ENCODE data around the gene SDK1.
A peak's percentile ranks its signal among the peaks of the same experiment; 100 is the strongest.

The SDK1 gene

GRCh38 chr7:4151926-4152549 is 851.0 kb downstream of the SDK1 start:
- Histone ChIP-seq H3K27me3 (ENCODE audit: control insufficient read depth in 3 of 3, insufficient read depth in 3 of 3, low read depth in 1 of 3, low read length in 3 of 3) (no peaks in the 10 kb centered on the region), H4K91ac (ENCODE audit: low read depth, low read length, poor library complexity) (no peak overlapping the region), H2BK15ac (ENCODE audit: low read length) (no peak overlapping the region), H3K14ac (ENCODE audit: low read length) (no peak overlapping the region), H3K36me3 (replicated peaks in 1 of 2; ENCODE audit: control insufficient read depth in 2 of 2, insufficient read depth in 2 of 2, low read length in 2 of 2) (no peaks in the 10 kb centered on the region), H2BK120ac (ENCODE audit: low read depth, low read length) (no peak overlapping the region), H3K9ac (ENCODE audit: low read depth, low read length, poor library complexity) (no peak overlapping the region), H2BK5ac (ENCODE audit: low read length) (no peak overlapping the region), H4K8ac (ENCODE audit: low read depth, low read length) (no peak overlapping the region), H3K23ac (ENCODE audit: low read depth, low read length, poor library complexity) (no peak overlapping the region), H2BK12ac (ENCODE audit: low read length) (no peak overlapping the region), H3K4me3 (ENCODE audit: low read length in 2 of 2) (no peak overlapping the region), H3K4me2 (ENCODE audit: insufficient read depth, low read length, poor library complexity, severe bottlenecking) (no peak overlapping the region), H2AFZ (ENCODE audit: low read length) (no peak overlapping the region), H3K9me3 (replicated peaks in 1 of 2; ENCODE audit: control insufficient read depth in 2 of 2, insufficient read depth in 1 of 2, low read depth in 1 of 2, low read length in 2 of 2) (no peaks in the 10 kb centered on the region), H3K79me1 (ENCODE audit: low read depth, low read length) (no peaks in the 10 kb centered on the region), H3K18ac (ENCODE audit: low read length) (no peak overlapping the region), H3K4ac (ENCODE audit: low read length) (no peak overlapping the region), H3K4me1 (ENCODE audit: control insufficient read depth in 2 of 2, insufficient read depth in 1 of 2, low read depth in 1 of 2, low read length in 2 of 2) (peaks cover 2 to 4% of the 10 kb centered on the region in 2 donors), H2AK5ac (ENCODE audit: low read depth, low read length) (no peak overlapping the region), H3K27ac (replicated peaks; ENCODE audit: low read length) (no peak overlapping the region)
- DNase-seq (ENCODE audit: low spot score) = no peak
- WGBS, 2 donors (ENCODE audit: extremely low coverage in 2 of 2, insufficient read length in 2 of 2, insufficient replicate concordance in 1 of 2) = no CpG with 5 or more reads among the region's 13 CpGs

GRCh38 chr7:4154882-4155535 is 854.0 kb downstream of the SDK1 start:
- no peak overlapping the region for H3K4ac ChIP-seq (ENCODE audit: low read length)
- peak overlapping the region; percentile 42 for H3K14ac ChIP-seq (ENCODE audit: low read length)
- no peaks in the 10 kb centered on the region for H3K9me3 ChIP-seq (replicated peaks in 1 of 2; ENCODE audit: control insufficient read depth in 2 of 2, insufficient read depth in 1 of 2, low read depth in 1 of 2, low read length in 2 of 2)
- no peak overlapping the region for H3K27ac ChIP-seq (replicated peaks; ENCODE audit: low read length)
- H3K27me3 ChIP-seq (ENCODE audit: control insufficient read depth in 3 of 3, insufficient read depth in 3 of 3, low read depth in 1 of 3, low read length in 3 of 3) = no peaks in the 10 kb centered on the region
- no peak overlapping the region for H2BK5ac ChIP-seq (ENCODE audit: low read length)
- no peak overlapping the region for H3K9ac ChIP-seq (ENCODE audit: low read depth, low read length, poor library complexity)
- no peak overlapping the region for H4K8ac ChIP-seq (ENCODE audit: low read depth, low read length)
- H4K91ac ChIP-seq (ENCODE audit: low read depth, low read length, poor library complexity) = no peak overlapping the region
- H3K4me2 ChIP-seq (ENCODE audit: insufficient read depth, low read length, poor library complexity, severe bottlenecking) = no peak overlapping the region
- H3K36me3 ChIP-seq (replicated peaks in 1 of 2; ENCODE audit: control insufficient read depth in 2 of 2, insufficient read depth in 2 of 2, low read length in 2 of 2) = no peaks in the 10 kb centered on the region
- H2AK5ac ChIP-seq (ENCODE audit: low read depth, low read length) = no peak overlapping the region
- H2AFZ ChIP-seq (ENCODE audit: low read length) = no peak overlapping the region
- no peak for DNase-seq (ENCODE audit: low spot score)
- no CpG with 5 or more reads among the region's 12 CpGs for WGBS, 2 donors (ENCODE audit: extremely low coverage in 2 of 2, insufficient read length in 2 of 2, insufficient replicate concordance in 1 of 2)
- peak overlapping the region; percentile 6 for H2BK15ac ChIP-seq (ENCODE audit: low read length)
- H2BK120ac ChIP-seq (ENCODE audit: low read depth, low read length) = no peak overlapping the region
- H3K79me1 ChIP-seq (ENCODE audit: low read depth, low read length) = no peaks in the 10 kb centered on the region
- no peak overlapping the region for H3K4me3 ChIP-seq (ENCODE audit: low read length in 2 of 2)
- H3K4me1 ChIP-seq (ENCODE audit: control insufficient read depth in 2 of 2, insufficient read depth in 1 of 2, low read depth in 1 of 2, low read length in 2 of 2) = peaks cover 0 to 3% of the 10 kb centered on the region in 2 donors
- H3K18ac ChIP-seq (ENCODE audit: low read length) = no peak overlapping the region
- H3K23ac ChIP-seq (ENCODE audit: low read depth, low read length, poor library complexity) = peak overlapping the region; percentile 6
- H2BK12ac ChIP-seq (ENCODE audit: low read length) = no peak overlapping the region

- no peak overlapping the region for H3K4me3 ChIP-seq (ENCODE audit: low read length in 2 of 2)
- no peak overlapping the region for H3K14ac ChIP-seq (ENCODE audit: low read length)
- H3K27ac ChIP-seq (replicated peaks; ENCODE audit: low read length) = no peak overlapping the region
- H4K91ac ChIP-seq (ENCODE audit: low read depth, low read length, poor library complexity) = peak overlapping the region; percentile 5
- H2BK5ac ChIP-seq (ENCODE audit: low read length) = no peak overlapping the region
- H3K4me2 ChIP-seq (ENCODE audit: insufficient read depth, low read length, poor library complexity, severe bottlenecking) = no peak overlapping the region
- no peak overlapping the region for H2AFZ ChIP-seq (ENCODE audit: low read length)
- no peak for DNase-seq (ENCODE audit: low spot score)
- WGBS, 2 donors (ENCODE audit: extremely low coverage in 2 of 2, insufficient read length in 2 of 2, insufficient replicate concordance in 1 of 2) = no CpG with 5 or more reads among the region's 5 CpGs
- H3K23ac ChIP-seq (ENCODE audit: low read depth, low read length, poor library complexity) = no peak overlapping the region
- no peak overlapping the region for H3K18ac ChIP-seq (ENCODE audit: low read length)
- no peak overlapping the region for H2BK15ac ChIP-seq (ENCODE audit: low read length)
- H3K9ac ChIP-seq (ENCODE audit: low read depth, low read length, poor library complexity) = no peak overlapping the region
- no peak overlapping the region for H2BK120ac ChIP-seq (ENCODE audit: low read depth, low read length)
- H3K9me3 ChIP-seq (replicated peaks in 1 of 2; ENCODE audit: control insufficient read depth in 2 of 2, insufficient read depth in 1 of 2, low read depth in 1 of 2, low read length in 2 of 2) = peaks cover 0 to 6% of the 10 kb centered on the region in 2 donors
- H3K36me3 ChIP-seq (replicated peaks in 1 of 2; ENCODE audit: control insufficient read depth in 2 of 2, insufficient read depth in 2 of 2, low read length in 2 of 2) = no peaks in the 10 kb centered on the region
- no peaks in the 10 kb centered on the region for H3K79me1 ChIP-seq (ENCODE audit: low read depth, low read length)
- no peak overlapping the region for H2BK12ac ChIP-seq (ENCODE audit: low read length)
- no peaks in the 10 kb centered on the region for H3K27me3 ChIP-seq (ENCODE audit: control insufficient read depth in 3 of 3, insufficient read depth in 3 of 3, low read depth in 1 of 3, low read length in 3 of 3)
- no peak overlapping the region for H3K4ac ChIP-seq (ENCODE audit: low read length)
- peaks cover 0 to 11% of the 10 kb centered on the region in 2 donors for H3K4me1 ChIP-seq (ENCODE audit: control insufficient read depth in 2 of 2, insufficient read depth in 1 of 2, low read depth in 1 of 2, low read length in 2 of 2)
- no peak overlapping the region for H4K8ac ChIP-seq (ENCODE audit: low read depth, low read length)
- H2AK5ac ChIP-seq (ENCODE audit: low read depth, low read length) = peak overlapping the region; percentile 71
Measured at GRCh38 chr7:4156190-4156589, 855.1 kb downstream of the SDK1 start.

GRCh38 chr7:4157651-4158050 is 856.6 kb downstream of the SDK1 start:
- H3K9ac ChIP-seq (ENCODE audit: low read depth, low read length, poor library complexity) = no peak overlapping the region
- H3K27me3 ChIP-seq (ENCODE audit: control insufficient read depth in 3 of 3, insufficient read depth in 3 of 3, low read depth in 1 of 3, low read length in 3 of 3) = no peaks in the 10 kb centered on the region
- no peaks in the 10 kb centered on the region for H3K36me3 ChIP-seq (replicated peaks in 1 of 2; ENCODE audit: control insufficient read depth in 2 of 2, insufficient read depth in 2 of 2, low read length in 2 of 2)
- H3K4me3 ChIP-seq (ENCODE audit: low read length in 2 of 2) = no peak overlapping the region
- H3K9me3 ChIP-seq (replicated peaks in 1 of 2; ENCODE audit: control insufficient read depth in 2 of 2, insufficient read depth in 1 of 2, low read depth in 1 of 2, low read length in 2 of 2) = peaks cover 0 to 14% of the 10 kb centered on the region in 2 donors
- no CpG with 5 or more reads among the region's 10 CpGs for WGBS, 2 donors (ENCODE audit: extremely low coverage in 2 of 2, insufficient read length in 2 of 2, insufficient replicate concordance in 1 of 2)
- H2BK5ac ChIP-seq (ENCODE audit: low read length) = peak overlapping the region; percentile 31
- no peak overlapping the region for H3K23ac ChIP-seq (ENCODE audit: low read depth, low read length, poor library complexity)
- no peak overlapping the region for H3K4ac ChIP-seq (ENCODE audit: low read length)
- peaks cover 0 to 11% of the 10 kb centered on the region in 2 donors for H3K4me1 ChIP-seq (ENCODE audit: control insufficient read depth in 2 of 2, insufficient read depth in 1 of 2, low read depth in 1 of 2, low read length in 2 of 2)
- no peak overlapping the region for H2AFZ ChIP-seq (ENCODE audit: low read length)
- no peaks in the 10 kb centered on the region for H3K79me1 ChIP-seq (ENCODE audit: low read depth, low read length)
- H4K91ac ChIP-seq (ENCODE audit: low read depth, low read length, poor library complexity) = no peak overlapping the region
- H3K18ac ChIP-seq (ENCODE audit: low read length) = no peak overlapping the region
- no peak overlapping the region for H4K8ac ChIP-seq (ENCODE audit: low read depth, low read length)
- H2BK120ac ChIP-seq (ENCODE audit: low read depth, low read length) = no peak overlapping the region
- H2BK15ac ChIP-seq (ENCODE audit: low read length) = no peak overlapping the region
- no peak overlapping the region for H3K14ac ChIP-seq (ENCODE audit: low read length)
- peak overlapping the region; percentile 51 for H2AK5ac ChIP-seq (ENCODE audit: low read depth, low read length)
- no peak for DNase-seq (ENCODE audit: low spot score)
- no peak overlapping the region for H3K27ac ChIP-seq (replicated peaks; ENCODE audit: low read length)
- no peak overlapping the region for H3K4me2 ChIP-seq (ENCODE audit: insufficient read depth, low read length, poor library complexity, severe bottlenecking)
- no peak overlapping the region for H2BK12ac ChIP-seq (ENCODE audit: low read length)
